ENCODE data around the gene MED13. TPM values are rescaled to one million over a fixed set of nuclear protein-coding genes. Genes with fewer than 3 reads are reported as not detected.
A peak's percentile ranks its signal among the peaks of the same experiment; 100 is the strongest.

The MED13 gene
- polyA plus RNA-seq, 2 of the 4 experiments (the other 2 are of a cell fraction): 14.1 to 64.1 TPM

DNA sequence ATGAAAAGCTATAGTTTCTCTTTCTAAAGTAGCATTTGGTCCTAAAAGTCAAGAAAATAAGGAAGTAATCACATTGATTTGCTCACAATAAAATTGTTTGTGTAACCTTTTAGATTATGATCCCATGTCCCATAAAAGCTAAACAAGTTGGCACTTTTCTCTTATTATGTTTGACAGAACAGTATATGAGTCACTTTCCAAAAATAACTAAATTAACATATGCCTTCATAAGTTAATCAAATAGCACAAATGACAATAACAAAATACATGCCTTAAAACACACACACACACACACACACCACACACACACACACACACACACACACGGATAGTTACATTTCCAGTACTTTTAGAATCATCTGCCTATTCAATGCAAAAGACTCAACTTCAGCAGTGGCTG, 2.8 kb downstream of the MED13 start:
- Histone ChIP-seq H3K4me2 (peak overlapping the region; percentile 89), H3K4me3 (peak overlapping the region; percentile 94; the same call in 1 of the 3 replicates), H3K4me1 (peaks cover 59% of the 10 kb centered on the region), H3K9me3 (no peaks in the 10 kb centered on the region), H3K27ac (no peak overlapping the region)
- no peak for FAIRE-seq
- WGBS (ENCODE audit: missing lambda C conversion rate): 24% methylated on average over 1 of the region's 1 CpG
- ChIA-PET CTCF (interaction anchor here (0.6 to 5.4 kb wide), 5 partner anchors 9 to 105 kb away, joined by 3 to 35 read pairs (median 4); no protein-coding TSS in a partner anchor), POLR2A (interaction anchor here (0.6 kb wide), 1 partner anchor 1460 kb away, joined by 5 read pairs; no protein-coding TSS in a partner anchor)
- no peak for DNase-seq (ENCODE audit: low read depth in 1 of 2, low spot score in 1 of 2)
- no peak for ATAC-seq
- no peak for TF ChIP-seq CTCF (IDR thresholded peaks at IDR 0.05)
- TF ChIP-seq FOSL2 (IDR thresholded peaks at IDR 0.05): no peak
- TF ChIP-seq FOSL2 (CRISPR knock-in tag; IDR thresholded peaks at IDR 0.05): peak; percentile 38; the same call in 1 of the 2 replicates

- peaks cover 62% of the 10 kb centered on the region for H3K4me1 ChIP-seq
- no peak overlapping the region for H3K27ac ChIP-seq
- peak overlapping the region; percentile 9; the same call in 1 of the 3 replicates for H3K4me2 ChIP-seq
- no peak overlapping the region for H3K4me3 ChIP-seq
- CTCF ChIA-PET: interaction anchor here (0.7 to 5.4 kb wide), 7 partner anchors 8 to 121 kb away, joined by 3 to 35 read pairs (median 3); no protein-coding TSS in a partner anchor
- TF ChIP-seq RFX5 (IDR thresholded peaks at IDR 0.05) (no peak), RCOR1 (IDR thresholded peaks at IDR 0.05; ENCODE audit: low read depth, low read length) (no peak), BCL3 (IDR thresholded peaks at IDR 0.05) (no peak), CBX8 (IDR thresholded peaks at IDR 0.05) (no peak), KDM1A (IDR thresholded peaks at IDR 0.05; ENCODE audit: low read depth) (no peak), HEYL (CRISPR knock-in tag; IDR thresholded peaks at IDR 0.05) (no peak), TP53 (CRISPR knock-in tag; IDR thresholded peaks at IDR 0.05) (no peak), NPAS2 (CRISPR knock-in tag; IDR thresholded peaks at IDR 0.05; ENCODE audit: borderline replicate concordance) (no peak), USF2 (IDR thresholded peaks at IDR 0.05) (no peak), GATA3 (IDR thresholded peaks at IDR 0.05; ENCODE audit: borderline replicate concordance) (no peak), FOXS1 (CRISPR knock-in tag; IDR thresholded peaks at IDR 0.05) (no peak), EHMT2 (IDR thresholded peaks at IDR 0.05; ENCODE audit: low read depth) (no peak), JUNB (IDR thresholded peaks at IDR 0.05) (no peak), MAZ (IDR thresholded peaks at IDR 0.05; ENCODE audit: borderline replicate concordance, low read depth, low read length) (no peak)
- TF ChIP-seq, protein P1, sequence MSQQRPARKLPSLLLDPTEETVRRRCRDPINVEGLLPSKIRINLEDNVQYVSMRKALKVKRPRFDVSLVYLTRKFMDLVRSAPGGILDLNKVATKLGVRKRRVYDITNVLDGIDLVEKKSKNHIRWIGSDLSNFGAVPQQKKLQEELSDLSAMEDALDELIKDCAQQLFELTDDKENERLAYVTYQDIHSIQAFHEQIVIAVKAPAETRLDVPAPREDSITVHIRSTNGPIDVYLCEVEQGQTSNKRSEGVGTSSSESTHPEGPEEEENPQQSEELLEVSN (IDR thresholded peaks at IDR 0.05; ENCODE audit: borderline replicate concordance, low read depth): no peak
- 69% methylated on average over 3 of the region's 3 CpGs for WGBS (ENCODE audit: missing lambda C conversion rate)
- DNase-seq (ENCODE audit: low read depth in 1 of 2, low spot score in 1 of 2) (no peak), FAIRE-seq (no peak), ATAC-seq (peak in 1 of 2 experiments; percentile 39; a peak in 3 of 6 replicates)
- H3K9me3 ChIP-seq: no peaks in the 10 kb centered on the region
- POLR2A ChIA-PET: no interaction called here
Measured at GRCh38 chr17:62059414-62059813, 5.7 kb downstream of the MED13 start.

DNA sequence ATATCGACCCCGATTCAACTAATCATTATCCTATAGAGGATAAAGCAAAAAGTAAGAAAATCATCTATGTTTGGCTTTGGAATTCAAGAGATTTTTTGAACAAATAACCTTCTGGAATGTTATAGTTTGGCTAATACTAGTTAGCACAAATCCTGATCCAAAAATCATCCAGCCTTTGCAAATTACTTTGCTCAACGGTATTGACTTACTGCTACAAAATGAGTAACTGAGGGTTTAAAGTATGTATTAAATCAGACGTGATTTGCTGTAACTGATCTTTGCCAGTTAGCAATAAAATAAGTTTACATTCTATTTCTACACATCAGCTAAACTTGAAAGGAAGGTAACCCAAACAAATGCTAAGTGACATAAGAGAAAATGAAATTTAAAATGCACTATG, 6.5 kb downstream of the MED13 start:
- DNase-seq (ENCODE audit: low read depth in 1 of 2, low spot score in 1 of 2) (no peak), FAIRE-seq (no peak), ATAC-seq (no peak)
- POLR2A ChIA-PET: no interaction called here
- H3K27ac ChIP-seq: no peak overlapping the region
- H3K4me3 ChIP-seq: no peak overlapping the region
- peaks cover 70% of the 10 kb centered on the region for H3K4me1 ChIP-seq
- WGBS (ENCODE audit: missing lambda C conversion rate): 63% methylated on average over 4 of the region's 4 CpGs
- no peaks in the 10 kb centered on the region for H3K9me3 ChIP-seq
- CTCF ChIA-PET: interaction anchor here (0.9 to 5.4 kb wide), 4 partner anchors 13 to 51 kb away, joined by 3 to 35 read pairs (median 3); no protein-coding TSS in a partner anchor
- H3K4me2 ChIP-seq: no peak overlapping the region
- no peak for TF ChIP-seq CHD4 (IDR thresholded peaks at IDR 0.05; ENCODE audit: borderline replicate concordance)

Measured in A549 (cell line).